HL-60/S4 treated with retinoic acid at 250 ng/mL for 4 days and 3 days (cell line): ENCODE measurements around the gene KDM5C.

Experiments
- in situ Hi-C: fragments of 300-500 bp; cut with MboI; formaldehyde crosslinking; loops from 2 replicates; pipeline ENCODE4 v1.7.0; 2022; ENCODE audit warnings: low sequenced_read_pairs

Gene KDM5C

GRCh38 chrX:53251307-53251706, 26.3 kb upstream of the KDM5C start:
- in situ Hi-C loops = no loop called here

- in situ Hi-C loops = no loop called here
Measured at GRCh38 chrX:53250556-53250955, 25.5 kb upstream of the KDM5C start.

- in situ Hi-C loops = no loop called here
Measured at GRCh38 chrX:53249408-53250042, 24.5 kb upstream of the KDM5C start.

- in situ Hi-C loops = no loop called here
Measured at GRCh38 chrX:53247928-53248327, 22.9 kb upstream of the KDM5C start.

- in situ Hi-C loops = no loop called here
Measured at GRCh38 chrX:53246231-53246630, 21.2 kb upstream of the KDM5C start.

GRCh38 chrX:53244610-53245009, 19.6 kb upstream of the KDM5C start:
- in situ Hi-C loops = no loop called here

GRCh38 chrX:53242310-53242709, 17.3 kb upstream of the KDM5C start:
- in situ Hi-C loops = no loop called here

GRCh38 chrX:53241558-53241957, 16.6 kb upstream of the KDM5C start:
- in situ Hi-C loops = no loop called here

- in situ Hi-C loops = no loop called here
Measured at GRCh38 chrX:53239474-53239873, 14.5 kb upstream of the KDM5C start.

GRCh38 chrX:53237056-53237455, 12.0 kb upstream of the KDM5C start:
- in situ Hi-C loops = no loop called here

- in situ Hi-C loops = no loop called here
Measured at GRCh38 chrX:53236025-53236679, 11.1 kb upstream of the KDM5C start.

GRCh38 chrX:53235566-53235965, 10.6 kb upstream of the KDM5C start:
- in situ Hi-C loops = no loop called here

- in situ Hi-C loops = no loop called here
Measured at GRCh38 chrX:53234484-53234883, 9.5 kb upstream of the KDM5C start.

GRCh38 chrX:53233536-53233935, 8.5 kb upstream of the KDM5C start:
- in situ Hi-C loops = no loop called here

GRCh38 chrX:53230116-53230515, 5.1 kb upstream of the KDM5C start:
- in situ Hi-C loops = no loop called here

GRCh38 chrX:53227224-53227765, 2.3 kb upstream of the KDM5C start:
- in situ Hi-C loops = no loop called here

- in situ Hi-C loops = loop anchor here (25.0 kb wide), 1 partner anchor 363 kb away; no protein-coding TSS in a partner anchor
Measured at GRCh38 chrX:53223955-53224859, 800 bp downstream of the KDM5C start.

- in situ Hi-C loops = loop anchor here (25.0 kb wide), 1 partner anchor 364 kb away; no protein-coding TSS in a partner anchor
Measured at GRCh38 chrX:53223068-53223693, 1.8 kb downstream of the KDM5C start.

GRCh38 chrX:53211391-53211978, 13.5 kb downstream of the KDM5C start:
- in situ Hi-C loops = loop anchor here (25.0 kb wide), 1 partner anchor 376 kb away; no protein-coding TSS in a partner anchor

- in situ Hi-C loops = no loop called here
Measured at GRCh38 chrX:53196678-53197077, 28.3 kb downstream of the KDM5C start.
